CD4-positive, alpha-beta T cell treated with Interleukin-21 for 1 hour (primary cell): ENCODE measurements around the gene ALOX5.
"Not testable (repeated sequence)": the region's sequence is repeated elsewhere in the genome, so short reads cannot be mapped to it uniquely, and the experiment has no call there.

Experiments used
- DNase-seq: peaks from one replicate; pipeline ENCODE4 v3.0.0-alpha.2; 2020

The ALOX5 gene

DNA sequence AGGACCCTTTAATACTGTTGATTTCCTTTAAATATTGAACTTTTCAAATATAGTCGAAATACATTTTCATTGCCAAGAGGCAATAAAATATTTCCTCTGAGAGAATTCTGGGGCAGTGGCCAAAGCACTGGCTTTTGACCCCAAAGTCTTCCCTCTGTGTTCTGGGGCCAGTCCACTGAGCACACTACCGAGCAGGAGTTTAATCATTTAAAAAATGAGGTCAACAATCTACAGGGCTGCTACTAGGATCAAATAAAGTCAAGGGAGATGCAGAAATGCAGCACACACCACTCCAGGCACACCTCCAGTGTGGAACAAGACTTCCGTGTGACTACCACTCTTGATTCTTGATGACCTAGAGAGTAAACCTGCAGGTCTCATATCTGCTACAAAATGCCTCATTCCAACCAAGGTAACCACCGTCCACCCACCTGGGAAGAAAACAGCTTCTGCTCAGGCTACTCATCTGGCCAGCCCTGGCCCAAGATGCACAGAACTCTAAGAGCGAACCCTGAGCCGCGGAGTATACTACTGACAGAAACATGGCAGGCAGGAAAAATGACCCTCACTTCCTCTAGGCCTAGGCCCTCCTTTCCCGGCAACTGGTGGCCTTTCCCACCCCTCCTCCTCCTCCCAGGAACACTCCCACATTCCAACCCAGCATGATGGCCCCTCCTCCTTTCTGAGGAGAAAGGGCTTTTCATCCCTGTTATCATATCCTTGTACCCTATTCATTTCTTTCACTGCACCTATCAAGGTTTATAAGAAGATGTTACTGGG is 97.7 kb downstream of the ALOX5 start:
- DNase-seq, result no peak

DNA sequence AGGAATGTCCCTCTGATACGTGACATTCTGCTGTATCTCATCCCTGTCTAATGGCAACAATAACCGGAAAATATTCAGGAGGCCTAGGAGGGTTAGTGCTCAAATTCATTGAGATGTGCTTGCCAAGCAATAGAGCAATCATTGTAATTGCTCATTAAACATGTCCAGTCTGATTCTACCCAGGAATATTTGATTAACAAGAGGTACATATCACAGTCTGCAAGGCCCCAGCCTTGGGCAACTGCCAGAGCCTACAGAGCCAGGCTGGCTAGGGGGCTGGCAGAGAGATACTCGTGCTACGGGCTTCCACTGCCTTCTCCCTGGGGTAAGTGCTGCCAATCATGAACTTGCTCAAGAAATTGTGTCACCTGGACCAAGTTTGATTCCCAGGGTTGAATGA is 99.1 kb downstream of the ALOX5 start:
- DNase-seq, result no peak

DNA sequence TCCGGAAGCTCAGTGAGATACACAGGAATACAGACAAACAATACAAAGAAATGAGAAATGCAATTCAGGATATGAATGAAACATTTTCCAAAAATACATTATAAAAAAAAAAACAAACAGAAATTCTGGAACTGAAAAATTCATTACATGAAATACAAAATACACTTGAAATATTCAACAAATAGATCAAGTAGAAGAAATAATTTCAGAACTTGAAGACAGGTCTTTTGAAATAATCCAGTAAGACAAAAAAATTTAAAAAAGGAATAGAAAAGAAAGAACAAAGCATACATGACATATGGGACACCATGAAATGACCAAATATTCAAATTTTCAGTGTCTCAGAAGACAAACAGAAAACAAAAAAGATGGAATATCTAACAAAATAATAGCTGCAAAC is 102.5 kb downstream of the ALOX5 start:
- DNase-seq, result no peak

DNA sequence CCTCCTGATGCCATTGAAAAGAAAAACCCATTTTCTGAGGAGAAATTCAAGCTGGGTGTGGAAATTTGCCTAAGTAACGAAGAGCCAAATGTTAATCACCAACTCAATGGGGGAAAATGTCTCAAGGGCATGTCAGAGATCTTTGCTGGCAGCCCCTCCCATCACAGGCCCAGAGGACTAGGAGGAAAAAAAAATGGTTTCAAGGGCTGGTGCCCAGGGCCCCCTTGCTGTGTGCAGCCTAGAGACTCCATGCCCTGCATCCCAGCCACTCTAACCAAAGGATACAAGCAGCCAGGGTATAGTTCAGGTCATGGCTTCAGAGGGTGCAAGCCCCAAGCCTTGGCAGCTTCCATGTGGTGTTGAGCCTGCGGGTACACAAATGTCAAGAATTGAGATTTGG is 106.3 kb downstream of the ALOX5 start:
- no peak for DNase-seq

DNA sequence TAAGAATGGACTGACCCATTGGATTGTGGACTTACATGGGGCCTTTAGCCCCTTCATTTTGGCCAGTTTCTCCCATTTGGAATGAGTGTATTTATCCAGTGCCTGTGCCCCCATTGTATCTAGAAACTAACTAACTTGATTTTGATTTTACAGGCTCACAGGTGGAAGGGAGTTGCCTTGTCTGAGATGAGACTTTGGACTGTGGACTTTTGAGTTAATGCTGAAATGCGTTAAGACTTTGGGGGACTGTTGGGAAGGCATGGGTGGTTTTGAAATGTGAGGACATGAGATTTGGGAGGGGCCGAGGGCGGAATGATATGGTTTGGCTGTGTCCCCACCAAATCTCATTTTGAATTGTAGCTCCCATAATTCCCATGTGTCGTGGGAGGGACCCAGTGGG is 107.1 kb downstream of the ALOX5 start:
- not testable (repeated sequence) for DNase-seq

DNA sequence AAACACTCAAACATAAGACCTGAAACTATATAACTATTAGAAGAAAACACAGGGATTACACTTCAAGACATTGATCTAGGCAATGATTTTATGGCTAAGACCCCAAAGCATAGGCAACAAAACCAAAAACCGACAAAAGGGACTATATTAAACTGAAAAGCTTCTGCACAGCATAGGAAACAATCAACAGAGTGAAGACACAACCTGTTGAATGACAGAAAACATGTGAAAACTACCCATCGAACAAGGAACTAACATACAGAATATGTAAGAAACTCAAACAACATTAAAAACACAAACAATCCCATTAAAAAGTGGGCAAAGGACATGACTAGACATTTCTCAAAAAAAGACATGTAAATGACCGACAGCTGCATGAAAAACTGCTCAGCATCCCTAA is 109.0 kb downstream of the ALOX5 start:
- no peak for DNase-seq

DNA sequence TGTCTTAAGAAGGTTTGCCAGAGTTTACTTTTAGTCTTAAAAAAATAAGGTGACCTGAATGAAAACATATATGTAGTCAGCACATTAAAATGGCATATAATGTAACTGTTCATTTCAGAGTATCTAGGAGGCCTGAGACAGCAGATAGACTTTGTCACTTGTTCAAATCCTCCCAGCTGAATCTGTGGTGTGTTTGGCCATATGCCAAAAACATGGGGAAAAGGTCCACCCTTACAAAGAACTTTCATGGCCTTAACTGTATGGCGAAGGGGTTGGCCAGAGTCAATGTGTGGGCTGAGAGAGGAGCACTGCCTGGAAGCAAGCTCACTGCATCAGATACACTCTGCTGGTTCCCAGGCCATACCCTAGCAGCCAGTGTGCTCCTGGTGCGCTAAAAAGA is 113.7 kb downstream of the ALOX5 start:
- DNase-seq, result no peak

DNA sequence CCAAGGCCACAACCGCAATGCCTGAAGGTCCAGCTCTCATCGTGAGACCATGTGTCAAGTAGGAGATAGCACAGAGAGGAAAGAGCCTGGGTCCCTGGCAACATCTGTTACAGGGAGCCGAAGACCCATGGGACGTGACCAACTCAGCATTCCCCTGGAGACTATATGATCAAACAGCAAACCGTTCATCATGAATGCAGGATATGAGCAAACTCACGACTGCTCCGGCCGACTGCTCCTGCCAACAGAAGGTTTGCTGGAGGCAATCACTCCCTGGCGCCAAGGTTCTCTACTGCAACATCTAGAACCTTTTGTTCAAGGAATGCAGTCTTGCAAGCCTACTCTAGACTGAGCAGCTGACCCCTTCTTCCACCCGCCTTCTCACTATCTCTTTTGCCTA is 114.3 kb downstream of the ALOX5 start:
- no peak for DNase-seq

DNA sequence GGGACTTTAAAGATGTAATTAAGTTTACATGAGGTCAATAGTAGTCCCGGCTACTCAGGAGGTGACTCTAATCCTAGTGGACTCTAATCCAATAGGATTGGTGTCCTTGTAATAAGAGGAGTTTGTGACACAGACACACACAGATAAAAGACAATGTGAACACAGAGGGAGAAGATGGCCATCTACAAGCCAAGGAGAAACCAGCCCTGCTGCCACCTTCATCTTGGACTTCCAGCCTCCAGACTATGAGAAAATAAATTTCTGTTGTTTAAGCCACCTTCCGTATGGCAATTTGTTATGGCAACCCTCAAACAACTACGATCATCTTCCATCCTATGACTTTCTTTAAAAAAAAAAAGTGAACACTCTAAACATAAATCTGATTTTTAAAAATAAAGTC is 116.3 kb downstream of the ALOX5 start:
- DNase-seq, result no peak

DNA sequence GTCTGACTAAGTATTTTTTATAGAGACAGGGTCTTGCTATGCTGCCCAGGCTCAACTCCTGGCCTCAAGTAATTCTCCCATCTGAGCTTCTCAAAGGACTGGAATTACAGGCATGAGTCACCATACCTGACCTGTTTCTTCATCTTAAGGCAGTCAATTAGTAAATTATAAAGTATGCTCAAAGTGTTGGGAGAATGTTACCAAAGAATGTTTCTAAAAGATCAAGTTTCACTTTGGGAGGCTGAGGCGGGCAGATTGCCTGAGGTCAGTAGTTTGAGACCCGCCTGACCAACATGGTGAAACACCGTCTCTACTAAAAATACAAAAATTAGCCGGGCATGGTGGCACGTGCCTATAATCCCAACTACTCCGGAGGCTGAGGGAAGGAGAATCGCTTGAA is 117.0 kb downstream of the ALOX5 start:
- no peak for DNase-seq
